HG03175 (cell line): ENCODE measurements around the gene ADAM10.
"Not testable (repeated sequence)": the region's sequence is repeated elsewhere in the genome, so short reads cannot be mapped to it uniquely, and the experiment has no call there.

ENCODE experiments used
- ATAC-seq: cut with Tn5 transposase; IDR thresholded peaks from one replicate; pipeline ENCODE4 v1.9.1; 2021; ENCODE audit warnings: mild to moderate bottlenecking, moderate library complexity; ENCODE audit not compliant: unreplicated experiment

ADAM10 gene

GRCh38 chr15:58749532-58750337 is at the start of gene ADAM10:
TSS of gene ADAM10 (minus strand) at chr15:58749707. CDS start at chr15:58749534, 173 bp downstream.
- peak; percentile 82 for ATAC-seq

- no peak for ATAC-seq
Observed at GRCh38 chr15:58797505-58797904, 48.0 kb upstream of the ADAM10 start.

- ATAC-seq, result no peak
Observed at GRCh38 chr15:58795825-58796224, 46.3 kb upstream of the ADAM10 start.

GRCh38 chr15:58793862-58794261 is 44.4 kb upstream of the ADAM10 start:
- no peak for ATAC-seq

GRCh38 chr15:58788056-58788710 is 38.7 kb upstream of the ADAM10 start:
- ATAC-seq, result no peak

GRCh38 chr15:58785355-58785754 is 35.8 kb upstream of the ADAM10 start:
- ATAC-seq, result no peak

GRCh38 chr15:58779554-58779953 is 30.0 kb upstream of the ADAM10 start:
- no peak for ATAC-seq

- peak; percentile 73 for ATAC-seq
Observed at GRCh38 chr15:58777107-58777506, 27.6 kb upstream of the ADAM10 start.

GRCh38 chr15:58775402-58775801 is 25.9 kb upstream of the ADAM10 start:
- ATAC-seq, result no peak

GRCh38 chr15:58773024-58773423 is 23.5 kb upstream of the ADAM10 start:
- ATAC-seq, result no peak

GRCh38 chr15:58771621-58772250 is 22.2 kb upstream of the ADAM10 start:
- ATAC-seq, result peak; percentile 4

GRCh38 chr15:58770857-58771620 is 21.5 kb upstream of the ADAM10 start, which contains the start of gene MINDY2:
TSS of gene MINDY2 (plus strand) at chr15:58771302. CDS start at chr15:58771396, 94 bp downstream.
- peak; percentile 94 for ATAC-seq

GRCh38 chr15:58770519-58770856 is 21.0 kb upstream of the ADAM10 start:
- peak; percentile 40 for ATAC-seq

GRCh38 chr15:58768601-58769004 is 19.1 kb upstream of the ADAM10 start:
- not testable (repeated sequence) for ATAC-seq

- no peak for ATAC-seq
Observed at GRCh38 chr15:58766290-58766689, 16.8 kb upstream of the ADAM10 start.

- ATAC-seq, result no peak
Observed at GRCh38 chr15:58764468-58764867, 15.0 kb upstream of the ADAM10 start.

- ATAC-seq, result no peak
Observed at GRCh38 chr15:58762731-58763130, 13.2 kb upstream of the ADAM10 start.

GRCh38 chr15:58762285-58762684 is 12.8 kb upstream of the ADAM10 start:
- ATAC-seq, result no peak

- ATAC-seq, result no peak
Observed at GRCh38 chr15:58761010-58761388, 11.5 kb upstream of the ADAM10 start.

GRCh38 chr15:58760385-58761009 is 11.0 kb upstream of the ADAM10 start:
- ATAC-seq, result no peak

GRCh38 chr15:58758141-58758540 is 8.6 kb upstream of the ADAM10 start:
- ATAC-seq, result no peak
